Liver (tissue), 3 donors: Measurements from ENCODE around the gene NT5C1A.

Experiments used
- GABPA ChIP-seq, 2 donors: IDR thresholded peaks in 1 of 2; conservative IDR thresholded peaks in 1 of 2; 2 replicates each; pipeline ENCODE4 v1.6.1; 2016; ENCODE audit warnings: antibody characterized with exemption in 2 of 2, mild to moderate bottlenecking in 1 of 2, moderate library complexity in 1 of 2
- JUND ChIP-seq, 2 donors: IDR thresholded peaks; 2 replicates each; pipeline ENCODE4 v1.6.1; 2016; ENCODE audit warnings: antibody characterized with exemption in 2 of 2
- RAD21 ChIP-seq, 2 donors: IDR thresholded peaks; 2 replicates each; pipeline ENCODE4 v1.6.1; 2016; ENCODE audit warnings: antibody characterized with exemption in 2 of 2, mild to moderate bottlenecking in 2 of 2
- RXRA ChIP-seq, 2 donors: IDR thresholded peaks; 2 replicates each; pipeline ENCODE4 v1.6.1; 2017 to 2018; ENCODE audit warnings: antibody characterized with exemption in 2 of 2, mild to moderate bottlenecking in 1 of 2
- SP1 ChIP-seq: IDR thresholded peaks from 2 replicates; pipeline ENCODE4 v1.6.1; 2018; ENCODE audit warnings: antibody characterized with exemption, mild to moderate bottlenecking
- TAF1 ChIP-seq: conservative IDR thresholded peaks from 2 replicates; pipeline ENCODE4 v1.6.1; 2016; ENCODE audit warnings: antibody characterized with exemption, mild to moderate bottlenecking
- YY1 ChIP-seq: IDR thresholded peaks from 2 replicates; pipeline ENCODE4 v1.6.1; 2016; ENCODE audit warnings: antibody characterized with exemption, mild to moderate bottlenecking
- TF ChIP-seq, protein P1 (sequence below): fragments of 150-350 bp; IDR thresholded peaks from 2 replicates; pipeline ENCODE4 v1.5.1; 2017; ENCODE audit warnings: improper control_type of control experiment, low read depth, low read length; ENCODE audit not compliant: missing input control
- TF ChIP-seq, protein P2 (sequence below): IDR thresholded peaks from 2 replicates; pipeline ENCODE4 v1.6.1; 2016; ENCODE audit warnings: antibody characterized with exemption, mild to moderate bottlenecking
- TF ChIP-seq, protein P3 (sequence below): IDR thresholded peaks from 2 replicates; pipeline ENCODE4 v1.6.1; 2016; ENCODE audit warnings: antibody characterized with exemption
- TF ChIP-seq, protein P4 (sequence below): IDR thresholded peaks from 2 replicates; pipeline ENCODE4 v1.6.1; 2016; ENCODE audit warnings: antibody characterized with exemption
- TF ChIP-seq, protein P5 (sequence below): IDR thresholded peaks from 2 replicates; pipeline ENCODE4 v1.6.1; 2016; ENCODE audit warnings: antibody characterized with exemption
- donor health status: healthy.
- donor health status: healthy.

DNA sequence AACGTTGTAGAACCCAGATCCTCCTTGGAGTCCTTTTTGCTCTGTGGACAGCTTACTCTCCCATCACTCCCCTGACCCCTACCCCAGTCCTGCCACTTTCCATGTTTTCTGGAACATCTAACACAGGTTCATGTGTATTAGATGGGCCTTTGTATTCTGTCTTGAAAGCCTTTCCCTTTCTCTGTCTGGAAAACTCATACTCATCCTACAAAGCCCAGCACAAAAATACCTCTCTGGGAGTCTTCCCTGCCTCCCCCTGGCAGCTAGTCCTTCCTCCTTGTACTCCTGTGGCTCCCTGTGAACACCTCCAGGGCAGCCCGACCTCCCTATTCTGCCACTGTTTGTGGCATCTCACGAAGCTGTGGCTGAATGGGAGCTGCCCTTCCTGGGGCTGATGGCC, 24.7 kb downstream of the NT5C1A start:
- TF ChIP-seq, protein P1, sequence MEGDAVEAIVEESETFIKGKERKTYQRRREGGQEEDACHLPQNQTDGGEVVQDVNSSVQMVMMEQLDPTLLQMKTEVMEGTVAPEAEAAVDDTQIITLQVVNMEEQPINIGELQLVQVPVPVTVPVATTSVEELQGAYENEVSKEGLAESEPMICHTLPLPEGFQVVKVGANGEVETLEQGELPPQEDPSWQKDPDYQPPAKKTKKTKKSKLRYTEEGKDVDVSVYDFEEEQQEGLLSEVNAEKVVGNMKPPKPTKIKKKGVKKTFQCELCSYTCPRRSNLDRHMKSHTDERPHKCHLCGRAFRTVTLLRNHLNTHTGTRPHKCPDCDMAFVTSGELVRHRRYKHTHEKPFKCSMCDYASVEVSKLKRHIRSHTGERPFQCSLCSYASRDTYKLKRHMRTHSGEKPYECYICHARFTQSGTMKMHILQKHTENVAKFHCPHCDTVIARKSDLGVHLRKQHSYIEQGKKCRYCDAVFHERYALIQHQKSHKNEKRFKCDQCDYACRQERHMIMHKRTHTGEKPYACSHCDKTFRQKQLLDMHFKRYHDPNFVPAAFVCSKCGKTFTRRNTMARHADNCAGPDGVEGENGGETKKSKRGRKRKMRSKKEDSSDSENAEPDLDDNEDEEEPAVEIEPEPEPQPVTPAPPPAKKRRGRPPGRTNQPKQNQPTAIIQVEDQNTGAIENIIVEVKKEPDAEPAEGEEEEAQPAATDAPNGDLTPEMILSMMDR = no peak
- TF ChIP-seq, protein P2, sequence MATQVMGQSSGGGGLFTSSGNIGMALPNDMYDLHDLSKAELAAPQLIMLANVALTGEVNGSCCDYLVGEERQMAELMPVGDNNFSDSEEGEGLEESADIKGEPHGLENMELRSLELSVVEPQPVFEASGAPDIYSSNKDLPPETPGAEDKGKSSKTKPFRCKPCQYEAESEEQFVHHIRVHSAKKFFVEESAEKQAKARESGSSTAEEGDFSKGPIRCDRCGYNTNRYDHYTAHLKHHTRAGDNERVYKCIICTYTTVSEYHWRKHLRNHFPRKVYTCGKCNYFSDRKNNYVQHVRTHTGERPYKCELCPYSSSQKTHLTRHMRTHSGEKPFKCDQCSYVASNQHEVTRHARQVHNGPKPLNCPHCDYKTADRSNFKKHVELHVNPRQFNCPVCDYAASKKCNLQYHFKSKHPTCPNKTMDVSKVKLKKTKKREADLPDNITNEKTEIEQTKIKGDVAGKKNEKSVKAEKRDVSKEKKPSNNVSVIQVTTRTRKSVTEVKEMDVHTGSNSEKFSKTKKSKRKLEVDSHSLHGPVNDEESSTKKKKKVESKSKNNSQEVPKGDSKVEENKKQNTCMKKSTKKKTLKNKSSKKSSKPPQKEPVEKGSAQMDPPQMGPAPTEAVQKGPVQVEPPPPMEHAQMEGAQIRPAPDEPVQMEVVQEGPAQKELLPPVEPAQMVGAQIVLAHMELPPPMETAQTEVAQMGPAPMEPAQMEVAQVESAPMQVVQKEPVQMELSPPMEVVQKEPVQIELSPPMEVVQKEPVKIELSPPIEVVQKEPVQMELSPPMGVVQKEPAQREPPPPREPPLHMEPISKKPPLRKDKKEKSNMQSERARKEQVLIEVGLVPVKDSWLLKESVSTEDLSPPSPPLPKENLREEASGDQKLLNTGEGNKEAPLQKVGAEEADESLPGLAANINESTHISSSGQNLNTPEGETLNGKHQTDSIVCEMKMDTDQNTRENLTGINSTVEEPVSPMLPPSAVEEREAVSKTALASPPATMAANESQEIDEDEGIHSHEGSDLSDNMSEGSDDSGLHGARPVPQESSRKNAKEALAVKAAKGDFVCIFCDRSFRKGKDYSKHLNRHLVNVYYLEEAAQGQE = no peak
- TF ChIP-seq JUND (IDR thresholded peaks at IDR 0.05) (no peak), GABPA (IDR thresholded peaks at IDR 0.05 in 1 of 2, conservative IDR thresholded peaks at IDR 0.05 in 1 of 2) (no peak), RXRA (IDR thresholded peaks at IDR 0.05) (no peak), RAD21 (IDR thresholded peaks at IDR 0.05) (no peak), YY1 (no peak), TAF1 (no peak), SP1 (no peak)
- TF ChIP-seq, protein P3, sequence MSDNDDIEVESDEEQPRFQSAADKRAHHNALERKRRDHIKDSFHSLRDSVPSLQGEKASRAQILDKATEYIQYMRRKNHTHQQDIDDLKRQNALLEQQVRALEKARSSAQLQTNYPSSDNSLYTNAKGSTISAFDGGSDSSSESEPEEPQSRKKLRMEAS = no peak
- TF ChIP-seq, protein P4, sequence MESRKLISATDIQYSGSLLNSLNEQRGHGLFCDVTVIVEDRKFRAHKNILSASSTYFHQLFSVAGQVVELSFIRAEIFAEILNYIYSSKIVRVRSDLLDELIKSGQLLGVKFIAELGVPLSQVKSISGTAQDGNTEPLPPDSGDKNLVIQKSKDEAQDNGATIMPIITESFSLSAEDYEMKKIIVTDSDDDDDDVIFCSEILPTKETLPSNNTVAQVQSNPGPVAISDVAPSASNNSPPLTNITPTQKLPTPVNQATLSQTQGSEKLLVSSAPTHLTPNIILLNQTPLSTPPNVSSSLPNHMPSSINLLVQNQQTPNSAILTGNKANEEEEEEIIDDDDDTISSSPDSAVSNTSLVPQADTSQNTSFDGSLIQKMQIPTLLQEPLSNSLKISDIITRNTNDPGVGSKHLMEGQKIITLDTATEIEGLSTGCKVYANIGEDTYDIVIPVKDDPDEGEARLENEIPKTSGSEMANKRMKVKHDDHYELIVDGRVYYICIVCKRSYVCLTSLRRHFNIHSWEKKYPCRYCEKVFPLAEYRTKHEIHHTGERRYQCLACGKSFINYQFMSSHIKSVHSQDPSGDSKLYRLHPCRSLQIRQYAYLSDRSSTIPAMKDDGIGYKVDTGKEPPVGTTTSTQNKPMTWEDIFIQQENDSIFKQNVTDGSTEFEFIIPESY = no peak
- TF ChIP-seq, protein P5, sequence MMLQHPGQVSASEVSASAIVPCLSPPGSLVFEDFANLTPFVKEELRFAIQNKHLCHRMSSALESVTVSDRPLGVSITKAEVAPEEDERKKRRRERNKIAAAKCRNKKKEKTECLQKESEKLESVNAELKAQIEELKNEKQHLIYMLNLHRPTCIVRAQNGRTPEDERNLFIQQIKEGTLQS = no peak
